Stimulated activated naive B cell treated with anti-CD40 and anti-IgM and Interleukin-4, amounts not matched to agents 10 μg/mL and 1 μg/mL and 100 μg/mL, for 72 hours (primary cell): ENCODE results near the gene DUSP16.

ENCODE experiments used
- ATAC-seq, 2 donors: fragments of 150-1000 bp; cut with Tn5 transposase; replicated peaks; 2 replicates each; pipeline ENCODE4 v1.10.0; 2021; ENCODE audit warnings: moderate library complexity in 1 of 2
- DNase-seq: peaks from one replicate; pipeline ENCODE4 v3.0.0; 2021
- H3K27ac Mint-ChIP-seq: one replicate; pipeline ENCODE4 v1.8.0; 2022; ENCODE audit warnings: mild to moderate bottlenecking, mixed read lengths
- H3K27me3 Mint-ChIP-seq, 2 donors: one replicate each; pipeline ENCODE4 v1.8.0; 2022; ENCODE audit warnings: mixed read lengths in 2 of 2
- H3K36me3 Mint-ChIP-seq, 2 donors: one replicate each; pipeline ENCODE4 v1.8.0; 2022; ENCODE audit warnings: mixed read lengths in 2 of 2, mild to moderate bottlenecking in 1 of 2
- H3K4me1 Mint-ChIP-seq, 2 donors: one replicate each; pipeline ENCODE4 v1.8.0; 2022; ENCODE audit warnings: mixed read lengths in 2 of 2, mild to moderate bottlenecking in 1 of 2
- H3K4me3 Mint-ChIP-seq, 2 donors: one replicate each; pipeline ENCODE4 v1.8.0; 2022; ENCODE audit warnings: mild to moderate bottlenecking in 2 of 2, mixed read lengths in 2 of 2, moderate library complexity in 1 of 2
- H3K9me3 Mint-ChIP-seq, 2 donors: one replicate each; pipeline ENCODE4 v1.8.0; 2022; ENCODE audit warnings: mixed read lengths in 2 of 2, mild to moderate bottlenecking in 1 of 2

DUSP16 gene

GRCh38 chr12:12460935-12461922, 101.4 kb downstream of the DUSP16 start:
- H3K4me1 Mint-ChIP-seq, result peaks cover 3 to 6% of the 10 kb centered on the region in 2 donors
- H3K27ac Mint-ChIP-seq, result no peak overlapping the region
- H3K36me3 Mint-ChIP-seq, result peaks cover 19 to 22% of the 10 kb centered on the region in 2 donors
- H3K4me3 Mint-ChIP-seq, result no peak overlapping the region
- H3K27me3 Mint-ChIP-seq, result no peaks in the 10 kb centered on the region
- ATAC-seq, result no peak
- H3K9me3 Mint-ChIP-seq, result no peaks in the 10 kb centered on the region
- no peak for DNase-seq

DNA sequence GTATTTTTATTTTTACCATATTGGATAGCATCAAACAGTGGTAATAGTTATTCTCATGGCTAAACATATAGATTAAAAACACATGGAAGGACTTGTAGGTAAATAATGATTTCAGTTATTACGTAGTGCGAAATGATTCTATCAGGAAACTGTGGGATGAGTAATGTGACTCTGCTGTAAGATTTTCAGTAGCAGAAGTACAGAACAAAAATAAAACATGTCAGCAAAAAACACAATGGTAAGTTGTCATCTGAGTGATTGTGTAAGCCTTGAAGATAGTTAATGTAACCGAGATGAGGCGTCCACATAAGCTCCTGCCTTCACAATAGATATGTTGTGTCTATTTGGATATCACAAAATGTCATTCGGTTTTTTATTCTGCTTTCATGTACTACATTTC, 106.0 kb downstream of the DUSP16 start:
- H3K36me3 Mint-ChIP-seq, result peaks cover 4 to 9% of the 10 kb centered on the region in 2 donors
- H3K4me3 Mint-ChIP-seq, result no peak overlapping the region
- ATAC-seq (no peak), DNase-seq (no peak)
- no peaks in the 10 kb centered on the region for H3K9me3 Mint-ChIP-seq
- H3K4me1 Mint-ChIP-seq, result peaks cover 3 to 8% of the 10 kb centered on the region in 2 donors
- no peaks in the 10 kb centered on the region for H3K27me3 Mint-ChIP-seq
- H3K27ac Mint-ChIP-seq, result no peak overlapping the region

GRCh38 chr12:12454315-12454714, 108.3 kb downstream of the DUSP16 start:
- ATAC-seq (no peak), DNase-seq (no peak)
- Mint-ChIP-seq H3K4me1 (peaks cover 0 to 4% of the 10 kb centered on the region in 2 donors), H3K27ac (no peak overlapping the region), H3K9me3 (no peaks in the 10 kb centered on the region), H3K36me3 (peaks cover 6 to 9% of the 10 kb centered on the region in 2 donors), H3K4me3 (no peak overlapping the region), H3K27me3 (no peaks in the 10 kb centered on the region)

DNA sequence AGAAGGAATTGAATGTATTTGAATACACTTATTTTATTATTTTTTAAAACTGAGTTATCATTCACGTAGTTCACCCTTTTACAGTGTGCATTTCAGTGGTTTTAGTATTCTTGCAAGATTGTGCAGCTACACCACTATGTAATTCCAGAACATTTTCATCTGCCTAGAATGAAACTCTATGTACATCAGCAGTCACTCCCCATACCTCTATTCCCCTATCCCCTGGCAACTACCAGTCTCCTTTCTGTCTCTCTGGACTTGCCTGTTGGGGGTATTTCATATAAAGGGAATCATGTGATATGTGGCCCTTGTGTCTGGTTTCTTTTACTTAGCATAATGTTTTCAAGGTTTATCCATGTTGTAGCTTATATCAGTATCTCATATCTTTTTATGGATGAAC, 109.0 kb downstream of the DUSP16 start:
- peaks cover 0 to 4% of the 10 kb centered on the region in 2 donors for H3K4me1 Mint-ChIP-seq
- H3K36me3 Mint-ChIP-seq, result peaks cover 12 to 15% of the 10 kb centered on the region in 2 donors
- no peaks in the 10 kb centered on the region for H3K9me3 Mint-ChIP-seq
- H3K4me3 Mint-ChIP-seq, result no peak overlapping the region
- no peak overlapping the region for H3K27ac Mint-ChIP-seq
- ATAC-seq (no peak), DNase-seq (no peak)
- no peaks in the 10 kb centered on the region for H3K27me3 Mint-ChIP-seq

DNA sequence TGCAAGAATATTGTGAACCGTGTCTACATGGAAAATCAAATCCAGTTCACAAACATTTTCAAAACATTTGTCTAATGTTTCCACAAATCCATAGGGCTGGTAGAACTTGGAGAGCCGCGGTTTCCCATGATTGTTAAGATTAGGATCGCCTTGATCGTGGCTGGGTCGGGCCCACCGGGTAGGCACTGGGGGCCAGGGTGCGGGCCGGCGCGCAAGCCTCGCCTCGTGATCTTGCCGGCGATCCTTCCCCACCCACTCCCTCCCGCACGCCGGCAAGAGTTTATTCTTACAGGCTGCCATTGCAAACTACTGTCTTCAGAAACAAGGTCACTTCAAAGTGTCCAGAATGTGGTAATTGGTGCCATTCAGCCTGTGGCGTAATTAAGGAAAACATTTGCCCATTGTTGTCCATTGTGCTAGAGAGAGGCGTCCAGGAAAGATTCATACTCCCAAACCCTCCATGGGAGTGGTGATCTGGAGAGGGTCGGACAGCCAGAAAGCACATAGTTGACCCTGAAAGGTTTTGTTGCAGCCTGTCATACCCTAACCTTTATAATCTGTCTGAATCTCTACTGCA, 110.2 kb downstream of the DUSP16 start:
- Mint-ChIP-seq H3K27me3 (no peaks in the 10 kb centered on the region), H3K36me3 (peaks cover 12 to 13% of the 10 kb centered on the region in 2 donors), H3K4me1 (peaks cover 0 to 4% of the 10 kb centered on the region in 2 donors), H3K9me3 (no peaks in the 10 kb centered on the region), H3K27ac (no peak overlapping the region), H3K4me3 (no peak overlapping the region)
- ATAC-seq, result no peak
- DNase-seq, result no peak

- Mint-ChIP-seq H3K27me3 (no peaks in the 10 kb centered on the region), H3K27ac (no peak overlapping the region), H3K9me3 (no peaks in the 10 kb centered on the region), H3K4me1 (peaks cover 0 to 3% of the 10 kb centered on the region in 2 donors), H3K4me3 (no peak overlapping the region), H3K36me3 (peaks cover 16 to 17% of the 10 kb centered on the region in 2 donors)
- DNase-seq (no peak), ATAC-seq (no peak)
Measured at GRCh38 chr12:12451098-12451497, 111.6 kb downstream of the DUSP16 start.

- no peaks in the 10 kb centered on the region for H3K4me1 Mint-ChIP-seq
- peaks cover 16 to 17% of the 10 kb centered on the region in 2 donors for H3K36me3 Mint-ChIP-seq
- ATAC-seq (no peak), DNase-seq (no peak)
- H3K9me3 Mint-ChIP-seq, result no peaks in the 10 kb centered on the region
- no peaks in the 10 kb centered on the region for H3K27me3 Mint-ChIP-seq
- no peak overlapping the region for H3K4me3 Mint-ChIP-seq
- no peak overlapping the region for H3K27ac Mint-ChIP-seq
Measured at GRCh38 chr12:12450043-12450471, 112.6 kb downstream of the DUSP16 start.

- H3K27me3 Mint-ChIP-seq, result no peaks in the 10 kb centered on the region
- no peak for DNase-seq
- peaks cover 16 to 17% of the 10 kb centered on the region in 2 donors for H3K36me3 Mint-ChIP-seq
- no peak for ATAC-seq
- H3K4me1 Mint-ChIP-seq, result no peaks in the 10 kb centered on the region
- H3K4me3 Mint-ChIP-seq, result no peak overlapping the region
- H3K9me3 Mint-ChIP-seq, result no peaks in the 10 kb centered on the region
- no peak overlapping the region for H3K27ac Mint-ChIP-seq
Measured at GRCh38 chr12:12449533-12450025, 113.1 kb downstream of the DUSP16 start.

DNA sequence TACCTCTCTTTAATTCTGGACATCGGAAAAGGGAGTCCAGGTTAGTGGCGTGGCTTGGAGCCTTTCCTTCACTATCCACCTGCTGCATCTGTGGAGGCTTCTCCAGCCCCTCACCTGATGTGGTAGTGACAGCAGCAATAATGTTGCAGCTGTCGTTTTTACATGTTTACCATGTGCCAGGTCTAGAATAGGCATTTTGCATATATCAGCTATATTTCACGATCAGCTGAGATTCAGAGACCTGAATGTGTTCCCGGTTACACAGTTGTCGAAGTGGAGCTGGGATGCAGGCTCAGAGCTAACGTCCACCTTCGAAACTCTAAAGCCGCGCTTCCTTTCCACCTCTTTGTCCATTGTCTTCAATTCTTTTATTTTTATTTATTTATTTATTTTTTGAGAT, 114.8 kb downstream of the DUSP16 start:
- DNase-seq (no peak), ATAC-seq (no peak)
- Mint-ChIP-seq H3K27ac (no peak overlapping the region), H3K9me3 (no peaks in the 10 kb centered on the region), H3K27me3 (no peaks in the 10 kb centered on the region), H3K4me3 (no peak overlapping the region), H3K4me1 (peaks cover 0 to under 1% of the 10 kb centered on the region in 2 donors), H3K36me3 (peaks cover 13 to 17% of the 10 kb centered on the region in 2 donors)

- no peaks in the 10 kb centered on the region for H3K9me3 Mint-ChIP-seq
- H3K4me1 Mint-ChIP-seq, result peaks cover 3 to 7% of the 10 kb centered on the region in 2 donors
- DNase-seq (no peak), ATAC-seq (no peak)
- peaks cover 12 to 17% of the 10 kb centered on the region in 2 donors for H3K36me3 Mint-ChIP-seq
- no peak overlapping the region for H3K4me3 Mint-ChIP-seq
- H3K27ac Mint-ChIP-seq, result no peak overlapping the region
- no peaks in the 10 kb centered on the region for H3K27me3 Mint-ChIP-seq
Measured at GRCh38 chr12:12447236-12447635, 115.4 kb downstream of the DUSP16 start.

GRCh38 chr12:12446786-12447185, 115.9 kb downstream of the DUSP16 start:
- no peak for DNase-seq
- Mint-ChIP-seq H3K4me1 (peaks cover 7 to 11% of the 10 kb centered on the region in 2 donors), H3K4me3 (no peak overlapping the region), H3K27me3 (no peaks in the 10 kb centered on the region), H3K9me3 (no peaks in the 10 kb centered on the region), H3K36me3 (peaks cover 14 to 17% of the 10 kb centered on the region in 2 donors), H3K27ac (no peak overlapping the region)
- ATAC-seq, result no peak

DNA sequence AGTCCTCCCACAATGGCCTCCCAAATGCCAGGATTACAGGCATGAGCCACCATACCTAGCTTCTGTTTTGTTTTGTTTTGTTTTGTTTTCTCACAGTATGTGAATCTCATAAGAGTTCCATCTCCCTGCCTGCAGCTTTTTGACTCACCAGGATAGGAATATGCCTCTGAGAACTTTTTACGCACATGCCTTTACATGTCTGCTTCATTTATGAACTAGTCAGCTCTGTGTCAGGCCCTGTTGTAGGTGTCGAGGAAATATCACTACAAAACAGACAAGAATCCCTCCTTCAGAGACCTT, 116.8 kb downstream of the DUSP16 start:
- Mint-ChIP-seq H3K4me1 (peaks cover 8 to 11% of the 10 kb centered on the region in 2 donors), H3K9me3 (no peaks in the 10 kb centered on the region), H3K36me3 (peaks cover 17 to 18% of the 10 kb centered on the region in 2 donors), H3K4me3 (no peak overlapping the region), H3K27me3 (no peaks in the 10 kb centered on the region), H3K27ac (no peak overlapping the region)
- DNase-seq (no peak), ATAC-seq (no peak)

- Mint-ChIP-seq H3K9me3 (no peaks in the 10 kb centered on the region), H3K4me3 (no peak overlapping the region), H3K27me3 (no peaks in the 10 kb centered on the region), H3K36me3 (peaks cover 22 to 24% of the 10 kb centered on the region in 2 donors), H3K4me1 (peaks cover 11% of the 10 kb centered on the region in 2 donors), H3K27ac (no peak overlapping the region)
- peak in 1 of 2 donors; percentile 51 for ATAC-seq
- DNase-seq, result no peak
Measured at GRCh38 chr12:12445165-12445881, 117.3 kb downstream of the DUSP16 start.

GRCh38 chr12:12443431-12443878, 119.2 kb downstream of the DUSP16 start:
- no peaks in the 10 kb centered on the region for H3K27me3 Mint-ChIP-seq
- no peak overlapping the region for H3K27ac Mint-ChIP-seq
- H3K9me3 Mint-ChIP-seq, result no peaks in the 10 kb centered on the region
- DNase-seq, result no peak
- no peak for ATAC-seq
- peaks cover 14 to 17% of the 10 kb centered on the region in 2 donors for H3K36me3 Mint-ChIP-seq
- peaks cover 11% of the 10 kb centered on the region in 2 donors for H3K4me1 Mint-ChIP-seq
- H3K4me3 Mint-ChIP-seq, result no peak overlapping the region
